Calu3 (cell line): Measurements from ENCODE around the gene TMEM169. TPM values are rescaled to one million over a fixed set of nuclear protein-coding genes. Genes with fewer than 3 reads are reported as not detected.

Experiments
- BruUV-seq: library from RNA; stranded (reverse); fragments of 400-500 nt; replicated peaks from 2 replicates; lab custom pipeline; 2021; lab: Mats Ljungman, UMichigan
- CTCF ChIA-PET: fragments of 300-600 bp; sonication (Branson Sonifier 250); formaldehyde crosslinking; loops from one replicate; lab custom pipeline; 2022; ENCODE audit warnings: antibody characterized with exemption; lab: Charles Lee
- DNase-seq: peaks from one replicate; pipeline ENCODE4 v3.0.0; 2022
- H3K27ac Mint-ChIP-seq: one replicate; pipeline ENCODE4 v1.8.0; 2022; ENCODE audit warnings: mixed read lengths; ENCODE audit not compliant: unreplicated experiment
- H3K27me3 Mint-ChIP-seq: one replicate; pipeline ENCODE4 v1.8.0; 2022; ENCODE audit warnings: mixed read lengths; ENCODE audit not compliant: unreplicated experiment
- H3K36me3 Mint-ChIP-seq: one replicate; pipeline ENCODE4 v1.8.0; 2022; ENCODE audit warnings: mild to moderate bottlenecking, moderate library complexity, mixed read lengths; ENCODE audit not compliant: insufficient read depth, unreplicated experiment
- H3K4me1 Mint-ChIP-seq: one replicate; pipeline ENCODE4 v1.8.0; 2022; ENCODE audit warnings: mild to moderate bottlenecking, low read depth, mixed read lengths; ENCODE audit not compliant: unreplicated experiment
- H3K4me3 Mint-ChIP-seq: one replicate; pipeline ENCODE4 v1.8.0; 2022; ENCODE audit warnings: mild to moderate bottlenecking, low read depth, moderate library complexity, mixed read lengths; ENCODE audit not compliant: unreplicated experiment
- H3K9me3 Mint-ChIP-seq: one replicate; pipeline ENCODE4 v1.8.0; 2022; ENCODE audit warnings: low read depth, mixed read lengths; ENCODE audit not compliant: unreplicated experiment
- intact Hi-C: fragments of 100-400 bp; cut with micrococcal nuclease; formaldehyde crosslinking; loops from one replicate; pipeline ENCODE4 v1.10.0; 2022; ENCODE audit not compliant: unreplicated experiment
- total RNA-seq: library from RNA; stranded (reverse); gene quantifications from 2 replicates; pipeline ENCODE4 v1.2.3, GENCODE V29; 2022
- TF ChIP-seq, protein P1 (sequence below): fragments of 200-600 bp; IDR thresholded peaks from one replicate; pipeline ENCODE4 v1.8.0; 2022; ENCODE audit warnings: antibody characterized with exemption; ENCODE audit not compliant: unreplicated experiment

The TMEM169 gene
- total RNA-seq, 1 experiment from 2014 or later = 9.0 TPM

- H3K4me3 Mint-ChIP-seq = no peak overlapping the region
- BruUV-seq = no TSS peak
- no peaks in the 10 kb centered on the region for H3K27me3 Mint-ChIP-seq
- no peaks in the 10 kb centered on the region for H3K9me3 Mint-ChIP-seq
- H3K27ac Mint-ChIP-seq = no peak overlapping the region
- H3K36me3 Mint-ChIP-seq = peaks cover 27% of the 10 kb centered on the region
- intact Hi-C loops = no loop called here
- CTCF ChIA-PET = interaction anchor here (1.2 kb wide), 1 partner anchor 13 kb away, joined by 3 read pairs; no protein-coding TSS in a partner anchor
- TF ChIP-seq, protein P1, sequence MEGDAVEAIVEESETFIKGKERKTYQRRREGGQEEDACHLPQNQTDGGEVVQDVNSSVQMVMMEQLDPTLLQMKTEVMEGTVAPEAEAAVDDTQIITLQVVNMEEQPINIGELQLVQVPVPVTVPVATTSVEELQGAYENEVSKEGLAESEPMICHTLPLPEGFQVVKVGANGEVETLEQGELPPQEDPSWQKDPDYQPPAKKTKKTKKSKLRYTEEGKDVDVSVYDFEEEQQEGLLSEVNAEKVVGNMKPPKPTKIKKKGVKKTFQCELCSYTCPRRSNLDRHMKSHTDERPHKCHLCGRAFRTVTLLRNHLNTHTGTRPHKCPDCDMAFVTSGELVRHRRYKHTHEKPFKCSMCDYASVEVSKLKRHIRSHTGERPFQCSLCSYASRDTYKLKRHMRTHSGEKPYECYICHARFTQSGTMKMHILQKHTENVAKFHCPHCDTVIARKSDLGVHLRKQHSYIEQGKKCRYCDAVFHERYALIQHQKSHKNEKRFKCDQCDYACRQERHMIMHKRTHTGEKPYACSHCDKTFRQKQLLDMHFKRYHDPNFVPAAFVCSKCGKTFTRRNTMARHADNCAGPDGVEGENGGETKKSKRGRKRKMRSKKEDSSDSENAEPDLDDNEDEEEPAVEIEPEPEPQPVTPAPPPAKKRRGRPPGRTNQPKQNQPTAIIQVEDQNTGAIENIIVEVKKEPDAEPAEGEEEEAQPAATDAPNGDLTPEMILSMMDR = no peak
- DNase-seq = no peak
- no peaks in the 10 kb centered on the region for H3K4me1 Mint-ChIP-seq
These were observed 36.7 kb upstream of the TMEM169 start for GRCh38 chr2:216044883-216045486.

GRCh38 chr2:216047397-216047796, 34.3 kb upstream of the TMEM169 start:
- no peak for DNase-seq
- no peaks in the 10 kb centered on the region for H3K9me3 Mint-ChIP-seq
- TF ChIP-seq, protein P1 = no peak
- H3K4me1 Mint-ChIP-seq = no peaks in the 10 kb centered on the region
- no peak overlapping the region for H3K4me3 Mint-ChIP-seq
- CTCF ChIA-PET = no interaction called here
- no peak overlapping the region for H3K27ac Mint-ChIP-seq
- no TSS peak for BruUV-seq
- H3K36me3 Mint-ChIP-seq = peaks cover 32% of the 10 kb centered on the region
- intact Hi-C loops = no loop called here
- H3K27me3 Mint-ChIP-seq = no peaks in the 10 kb centered on the region

DNA sequence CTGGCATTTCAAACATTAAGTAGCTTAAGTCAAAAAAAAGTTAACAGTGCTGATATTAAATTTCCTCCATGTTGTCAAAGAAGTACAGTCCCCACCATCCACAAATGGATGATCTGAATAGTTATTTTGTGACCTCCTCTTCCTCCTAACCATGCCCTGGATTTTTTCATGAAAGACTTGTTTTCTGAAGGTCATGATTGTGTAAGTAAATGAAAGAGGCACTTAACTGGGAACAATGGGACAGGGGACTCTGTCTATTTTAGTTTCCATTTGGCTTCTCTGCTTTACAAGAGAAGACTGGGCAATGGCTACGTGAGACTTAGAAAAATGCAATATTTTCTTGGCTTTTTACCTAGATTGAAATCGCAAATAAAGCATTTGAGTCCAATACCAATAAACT, 32.3 kb upstream of the TMEM169 start:
- H3K4me1 Mint-ChIP-seq = no peaks in the 10 kb centered on the region
- no peak overlapping the region for H3K27ac Mint-ChIP-seq
- BruUV-seq = no TSS peak
- no peaks in the 10 kb centered on the region for H3K9me3 Mint-ChIP-seq
- H3K27me3 Mint-ChIP-seq = no peaks in the 10 kb centered on the region
- no peak overlapping the region for H3K4me3 Mint-ChIP-seq
- no peak for DNase-seq
- H3K36me3 Mint-ChIP-seq = peaks cover 22% of the 10 kb centered on the region
- CTCF ChIA-PET = no interaction called here
- intact Hi-C loops = no loop called here
- TF ChIP-seq, protein P1 = no peak

- H3K27me3 Mint-ChIP-seq = no peaks in the 10 kb centered on the region
- no peak overlapping the region for H3K27ac Mint-ChIP-seq
- H3K4me3 Mint-ChIP-seq = no peak overlapping the region
- peaks cover 36% of the 10 kb centered on the region for H3K36me3 Mint-ChIP-seq
- H3K4me1 Mint-ChIP-seq = peaks cover 12% of the 10 kb centered on the region
- H3K9me3 Mint-ChIP-seq = no peaks in the 10 kb centered on the region
- intact Hi-C loops = no loop called here
- DNase-seq = no peak
- TF ChIP-seq, protein P1 = no peak
- CTCF ChIA-PET = interaction anchor here (1.5 kb wide), 1 partner anchor 17 kb away, joined by 3 read pairs; no protein-coding TSS in a partner anchor
- no TSS peak for BruUV-seq
These were observed 30.4 kb upstream of the TMEM169 start for GRCh38 chr2:216051350-216051749.
